NCI-H128 (cell line): ENCODE results near the gene P3R3URF.

Source experiments
- DNase-seq: peaks from one replicate; lab custom pipeline; 2025; ENCODE audit not compliant: unreplicated experiment; lab: John Stamatoyannopoulos, UW

The P3R3URF gene

GRCh38 chr1:46133781-46134350, 42.4 kb downstream of the P3R3URF start:
- no peak for DNase-seq

- DNase-seq, result peak; percentile 94
Measured at GRCh38 chr1:46133181-46133658, 43.1 kb downstream of the P3R3URF start.

- peak; percentile 99 for DNase-seq
Measured at GRCh38 chr1:46132529-46133180, 43.6 kb downstream of the P3R3URF start, which contains the start of gene PIK3R3. Gene PIK3R3 (minus strand): TSS chr1:46132629. CDS start chr1:46131952, 677 bp downstream.

- peak; percentile 54 for DNase-seq
Measured at GRCh38 chr1:46131712-46132528, 44.4 kb downstream of the P3R3URF start.

GRCh38 chr1:46131093-46131492, 45.2 kb downstream of the P3R3URF start:
- no peak for DNase-seq

GRCh38 chr1:46130606-46131005, 45.7 kb downstream of the P3R3URF start:
- no peak for DNase-seq

- DNase-seq, result no peak
Measured at GRCh38 chr1:46130121-46130520, 46.2 kb downstream of the P3R3URF start.

GRCh38 chr1:46128344-46128743, 47.9 kb downstream of the P3R3URF start:
- DNase-seq, result no peak
